ENCODE data around the gene BARX1.
"Not testable (repeated sequence)": the region's sequence is repeated elsewhere in the genome, so short reads cannot be mapped to it uniquely, and the experiment has no call there.

The BARX1 gene

GRCh38 chr9:93967020-93967803 lies 12.1 kb upstream of the BARX1 start:
- TF ChIP-seq, protein P1, sequence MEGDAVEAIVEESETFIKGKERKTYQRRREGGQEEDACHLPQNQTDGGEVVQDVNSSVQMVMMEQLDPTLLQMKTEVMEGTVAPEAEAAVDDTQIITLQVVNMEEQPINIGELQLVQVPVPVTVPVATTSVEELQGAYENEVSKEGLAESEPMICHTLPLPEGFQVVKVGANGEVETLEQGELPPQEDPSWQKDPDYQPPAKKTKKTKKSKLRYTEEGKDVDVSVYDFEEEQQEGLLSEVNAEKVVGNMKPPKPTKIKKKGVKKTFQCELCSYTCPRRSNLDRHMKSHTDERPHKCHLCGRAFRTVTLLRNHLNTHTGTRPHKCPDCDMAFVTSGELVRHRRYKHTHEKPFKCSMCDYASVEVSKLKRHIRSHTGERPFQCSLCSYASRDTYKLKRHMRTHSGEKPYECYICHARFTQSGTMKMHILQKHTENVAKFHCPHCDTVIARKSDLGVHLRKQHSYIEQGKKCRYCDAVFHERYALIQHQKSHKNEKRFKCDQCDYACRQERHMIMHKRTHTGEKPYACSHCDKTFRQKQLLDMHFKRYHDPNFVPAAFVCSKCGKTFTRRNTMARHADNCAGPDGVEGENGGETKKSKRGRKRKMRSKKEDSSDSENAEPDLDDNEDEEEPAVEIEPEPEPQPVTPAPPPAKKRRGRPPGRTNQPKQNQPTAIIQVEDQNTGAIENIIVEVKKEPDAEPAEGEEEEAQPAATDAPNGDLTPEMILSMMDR (IDR thresholded peaks at IDR 0.05; ENCODE audit: low read depth, low read length) = no peak
- no peak overlapping the region for H3K4me3 ChIP-seq (ENCODE audit: low read depth, low read length)

GRCh38 chr9:93965830-93966577 lies 10.8 kb upstream of the BARX1 start:
- TF ChIP-seq, protein P1 (IDR thresholded peaks at IDR 0.05; ENCODE audit: low read depth, low read length) = no peak
- no peak overlapping the region for H3K4me3 ChIP-seq (ENCODE audit: low read depth, low read length)

- TF ChIP-seq, protein P1 (IDR thresholded peaks at IDR 0.05; ENCODE audit: low read depth, low read length) = no peak
- no peak overlapping the region for H3K4me3 ChIP-seq (ENCODE audit: low read depth, low read length)
Observed at GRCh38 chr9:93964685-93965084, 9.5 kb upstream of the BARX1 start.

GRCh38 chr9:93963969-93964368 lies 8.8 kb upstream of the BARX1 start:
- H3K4me3 ChIP-seq (ENCODE audit: low read depth, low read length) = no peak overlapping the region
- TF ChIP-seq, protein P1 (IDR thresholded peaks at IDR 0.05; ENCODE audit: low read depth, low read length) = no peak

- H3K4me3 ChIP-seq (ENCODE audit: low read depth, low read length) = not testable (repeated sequence)
Observed at GRCh38 chr9:93963489-93963888, 8.3 kb upstream of the BARX1 start.

GRCh38 chr9:93962561-93963440 lies 7.6 kb upstream of the BARX1 start:
- TF ChIP-seq, protein P1 (IDR thresholded peaks at IDR 0.05; ENCODE audit: low read depth, low read length) = peak; percentile 70
- H3K4me3 ChIP-seq (ENCODE audit: low read depth, low read length) = no peak overlapping the region

- TF ChIP-seq, protein P1 (IDR thresholded peaks at IDR 0.05; ENCODE audit: low read depth, low read length) = no peak
- H3K4me3 ChIP-seq (ENCODE audit: low read depth, low read length) = no peak overlapping the region
Observed at GRCh38 chr9:93962017-93962416, 6.9 kb upstream of the BARX1 start.

Data from WI38 (cell line).